DOHH2 (cell line): Measurements from ENCODE around the gene LRRC73.
"Not testable (repeated sequence)": the region's sequence is repeated elsewhere in the genome, so short reads cannot be mapped to it uniquely, and the experiment has no call there.

Source experiments
- CTCF ChIP-seq: fragments of 200-600 bp; sonication (generic); IDR thresholded peaks from one replicate; pipeline ENCODE4 v1.5.1; 2014; ENCODE audit warnings: antibody characterized with exemption, mild to moderate bottlenecking, low read depth, low read length; ENCODE audit not compliant: poor library complexity, severe bottlenecking
- EZH2phosphoT487 ChIP-seq: fragments of 200-600 bp; sonication (generic); IDR thresholded peaks from 2 replicates; pipeline ENCODE4 v1.6.1; 2017; ENCODE audit warnings: borderline replicate concordance, mild to moderate bottlenecking, antibody characterized with exemption, low read length, moderate library complexity, mixed read lengths

GRCh38 chr6:43467265-43467664 lies 42.9 kb downstream of the LRRC73 start:
- not testable (repeated sequence) for TF ChIP-seq EZH2phosphoT487, CTCF
